Stimulated activated CD4-positive, alpha-beta T cell treated with anti-CD3 and anti-CD28 coated beads, Interleukin-2, amount 100 ng/mL, for 4 hours (primary cell): ENCODE data around the gene TUT1.
A peak's percentile ranks its signal among the peaks of the same experiment; 100 is the strongest.
"Not testable (repeated sequence)": the region's sequence is repeated elsewhere in the genome, so short reads cannot be mapped to it uniquely, and the experiment has no call there.

ENCODE experiments used
- DNase-seq: peaks from one replicate; pipeline ENCODE4 v3.0.0-alpha.2; 2020; ENCODE audit warnings: low read depth

Gene TUT1

GRCh38 chr11:62556108-62556874, 35.0 kb downstream of the TUT1 start:
- DNase-seq, result peak; percentile 52

GRCh38 chr11:62555464-62556107, 35.7 kb downstream of the TUT1 start:
- no peak for DNase-seq

GRCh38 chr11:62554387-62555167, 36.7 kb downstream of the TUT1 start:
- no peak for DNase-seq

GRCh38 chr11:62553839-62554361, 37.4 kb downstream of the TUT1 start:
- DNase-seq, result no peak

GRCh38 chr11:62553080-62553838, 38.1 kb downstream of the TUT1 start:
- DNase-seq, result no peak

GRCh38 chr11:62552485-62553079, 38.7 kb downstream of the TUT1 start:
- no peak for DNase-seq

GRCh38 chr11:62550478-62550877, 40.8 kb downstream of the TUT1 start:
- DNase-seq, result not testable (repeated sequence)

- no peak for DNase-seq
Measured at GRCh38 chr11:62548545-62549335, 42.6 kb downstream of the TUT1 start.

- no peak for DNase-seq
Measured at GRCh38 chr11:62547691-62548281, 43.5 kb downstream of the TUT1 start.

GRCh38 chr11:62546929-62547625, 44.2 kb downstream of the TUT1 start:
- DNase-seq, result no peak

GRCh38 chr11:62546244-62546928, 44.9 kb downstream of the TUT1 start, which contains the start of gene AHNAK:
AHNAK (minus strand) TSS chr11:62546806; CDS start chr11:62536098, 10,708 bp downstream.
- no peak for DNase-seq

GRCh38 chr11:62545437-62546243, 45.7 kb downstream of the TUT1 start:
- peak; percentile 72 for DNase-seq

- DNase-seq, result no peak
Measured at GRCh38 chr11:62544581-62545436, 46.5 kb downstream of the TUT1 start.

GRCh38 chr11:62543680-62544444, 47.5 kb downstream of the TUT1 start:
- no peak for DNase-seq

GRCh38 chr11:62542750-62543567, 48.4 kb downstream of the TUT1 start:
- DNase-seq, result no peak
